Activated CD8-positive, alpha-beta memory T cell treated with anti-CD3 and anti-CD28 coated beads for 36 hours (primary cell): Measurements from ENCODE around the gene SPOP. TPM values are rescaled to one million over a fixed set of nuclear protein-coding genes. Genes with fewer than 3 reads are reported as not detected.

Source experiments
- CTCF ChIA-PET: fragments of 350-600 bp; sonication (Branson Sonifier 250); formaldehyde crosslinking; loops from one replicate; lab custom pipeline; 2021; ENCODE audit warnings: antibody characterized with exemption; lab: Charles Lee
- POLR2A ChIA-PET: fragments of 350-600 bp; sonication (Branson Sonifier 250); formaldehyde crosslinking; loops from one replicate; lab custom pipeline; 2021; ENCODE audit warnings: antibody characterized with exemption; lab: Charles Lee
- total RNA-seq, 2 experiments: library from RNA; stranded (reverse); gene quantifications; one replicate each; pipeline ENCODE4 v1.2.3, GENCODE V29; 2021

The SPOP gene
- total RNA-seq, 2 experiments from 2014 or later, result 65.2 to 77.4 TPM

DNA sequence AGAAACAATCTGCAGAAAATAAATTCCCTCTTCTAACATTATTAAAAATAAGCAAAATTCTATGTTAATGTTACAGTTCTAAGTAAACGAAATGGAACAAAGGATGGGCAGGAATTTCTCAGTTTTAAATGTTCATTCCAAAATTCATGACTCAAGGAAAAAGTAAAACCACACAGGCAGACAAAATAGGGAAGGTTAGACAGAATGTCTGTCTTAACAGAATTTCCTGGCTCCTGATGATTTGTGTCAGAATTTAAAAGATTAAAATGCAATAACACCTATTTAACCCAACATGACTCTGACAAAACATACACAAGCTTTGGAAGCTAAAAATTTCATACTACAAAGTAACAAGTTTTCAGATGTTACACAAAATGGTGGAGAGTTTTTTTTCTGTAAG is 42.8 kb downstream of the SPOP start:
- ChIA-PET CTCF (interaction anchor here (0.6 to 0.7 kb wide), 3 partner anchors 60 to 373 kb away, joined by 3 to 4 read pairs (median 3); no protein-coding TSS in a partner anchor), POLR2A (no interaction called here)

DNA sequence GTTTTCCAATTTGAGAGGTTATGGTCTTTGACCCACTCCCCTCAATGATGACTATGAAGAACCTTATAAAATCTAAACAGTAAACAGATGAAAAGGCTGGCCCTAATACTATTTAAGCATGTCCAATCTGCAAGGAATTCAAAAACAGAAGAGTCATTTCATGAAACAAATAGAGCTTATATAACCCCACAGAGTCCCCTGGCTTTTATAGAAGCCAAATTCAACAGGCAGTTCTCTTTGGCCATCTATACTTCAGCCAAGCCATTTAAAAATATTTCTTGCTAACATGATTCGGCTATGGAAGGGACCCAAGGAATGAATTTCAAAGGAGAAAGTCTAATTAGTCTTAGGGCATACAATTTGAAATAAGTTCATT is 43.4 kb downstream of the SPOP start:
- ChIA-PET CTCF (no interaction called here), POLR2A (no interaction called here)

DNA sequence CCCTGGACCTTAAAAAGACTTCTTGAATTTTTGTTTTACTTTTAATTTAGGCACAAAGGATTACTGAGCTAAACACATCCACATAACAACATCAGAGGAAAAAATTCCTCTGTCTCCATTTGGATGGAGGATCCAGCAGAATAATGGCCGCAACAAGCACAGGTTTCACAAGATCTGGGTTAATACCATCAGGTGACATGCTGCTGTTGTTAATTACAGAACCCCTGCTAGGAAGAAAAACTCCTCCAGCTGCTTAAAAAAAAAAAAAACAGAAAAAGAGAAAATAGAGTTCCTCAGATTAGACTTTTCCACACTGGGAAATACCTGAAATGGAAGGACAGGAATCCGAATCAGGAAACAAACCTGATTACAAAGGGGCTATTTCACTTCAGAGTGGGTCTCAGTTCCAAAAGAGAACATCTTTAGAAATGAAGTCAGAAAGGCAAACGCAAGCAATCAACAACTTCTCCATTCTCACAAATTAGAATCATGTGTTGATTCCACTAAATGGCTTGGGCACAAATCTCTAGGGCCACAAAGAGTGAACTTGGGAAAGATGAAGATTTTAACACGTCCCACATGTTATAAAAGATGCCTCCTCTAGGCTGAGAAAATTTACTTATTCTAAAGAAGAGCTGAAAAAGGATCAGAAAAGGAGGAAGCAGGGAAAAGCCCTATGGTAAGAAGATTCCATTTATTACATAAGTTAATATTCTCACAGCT is 44.0 kb downstream of the SPOP start:
- CTCF ChIA-PET, result interaction anchor here (2.6 kb wide), 1 partner anchor 78 kb away, joined by 5 read pairs; no protein-coding TSS in a partner anchor
- POLR2A ChIA-PET, result no interaction called here

DNA sequence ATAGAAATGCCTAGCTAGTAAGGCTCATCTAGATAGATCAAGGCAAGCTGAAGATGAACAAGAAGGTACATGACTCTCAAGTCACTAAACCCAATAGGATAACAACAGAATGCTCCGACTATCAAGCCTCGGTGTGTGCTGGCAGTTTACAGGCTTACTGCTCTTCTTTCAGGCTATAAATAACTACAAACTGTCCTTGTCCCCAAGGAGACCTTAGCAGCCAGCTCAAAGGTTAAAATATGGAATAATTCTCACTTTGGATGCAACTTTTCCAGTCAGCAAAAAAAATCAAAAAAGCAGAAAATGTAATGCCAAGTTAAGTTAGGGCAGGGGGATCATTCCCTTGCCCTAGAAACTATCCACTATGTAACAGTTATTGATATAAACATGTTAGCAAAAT is 44.6 kb downstream of the SPOP start:
- CTCF ChIA-PET, result interaction anchor here (2.6 kb wide), 1 partner anchor 77 kb away, joined by 5 read pairs; no protein-coding TSS in a partner anchor
- POLR2A ChIA-PET, result no interaction called here

DNA sequence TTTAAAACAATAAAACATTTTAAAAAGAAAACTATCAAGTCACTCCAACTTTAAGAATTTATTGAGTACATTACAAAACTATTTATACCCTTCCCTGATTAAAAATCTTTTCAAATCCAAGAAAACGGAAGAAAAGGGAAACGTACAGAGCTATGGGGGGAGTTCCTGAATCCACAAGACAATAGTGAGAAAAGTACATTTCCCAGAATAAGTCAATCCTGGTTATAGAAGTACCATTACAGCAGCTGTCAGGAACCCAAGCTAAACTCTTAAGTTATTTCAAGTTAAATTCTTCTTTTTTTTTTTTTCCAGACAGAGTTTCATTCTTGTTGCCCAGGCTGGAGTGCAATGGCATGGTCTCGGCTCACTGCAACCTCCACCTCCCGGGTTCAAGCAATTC is 45.7 kb downstream of the SPOP start:
- CTCF ChIA-PET, result interaction anchor here (1.0 to 2.6 kb wide), 2 partner anchors 62 to 76 kb away, joined by 4 to 5 read pairs; no protein-coding TSS in a partner anchor
- POLR2A ChIA-PET, result no interaction called here

DNA sequence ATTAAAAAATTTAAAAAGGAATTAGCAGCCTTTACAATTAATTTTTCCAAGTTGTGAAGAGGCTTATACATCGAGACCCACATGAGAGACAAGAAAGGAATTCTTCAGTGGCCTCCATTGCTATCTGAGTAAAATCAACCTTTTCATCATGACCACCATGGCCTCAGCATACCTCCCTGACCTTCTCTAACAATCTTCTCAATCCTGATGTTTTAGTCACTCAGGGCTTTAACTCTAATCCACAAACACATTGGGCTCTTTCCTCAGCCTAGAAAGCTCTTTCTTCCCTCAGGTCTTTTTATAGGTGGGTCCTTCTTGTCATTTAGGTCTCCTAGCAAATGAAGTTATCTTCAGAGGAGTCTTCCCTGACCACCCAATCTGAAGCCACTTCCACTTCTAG is 46.4 kb downstream of the SPOP start:
- CTCF ChIA-PET, result interaction anchor here (0.6 to 2.6 kb wide), 4 partner anchors 62 to 371 kb away, joined by 3 to 5 read pairs (median 4); no protein-coding TSS in a partner anchor
- POLR2A ChIA-PET, result no interaction called here

DNA sequence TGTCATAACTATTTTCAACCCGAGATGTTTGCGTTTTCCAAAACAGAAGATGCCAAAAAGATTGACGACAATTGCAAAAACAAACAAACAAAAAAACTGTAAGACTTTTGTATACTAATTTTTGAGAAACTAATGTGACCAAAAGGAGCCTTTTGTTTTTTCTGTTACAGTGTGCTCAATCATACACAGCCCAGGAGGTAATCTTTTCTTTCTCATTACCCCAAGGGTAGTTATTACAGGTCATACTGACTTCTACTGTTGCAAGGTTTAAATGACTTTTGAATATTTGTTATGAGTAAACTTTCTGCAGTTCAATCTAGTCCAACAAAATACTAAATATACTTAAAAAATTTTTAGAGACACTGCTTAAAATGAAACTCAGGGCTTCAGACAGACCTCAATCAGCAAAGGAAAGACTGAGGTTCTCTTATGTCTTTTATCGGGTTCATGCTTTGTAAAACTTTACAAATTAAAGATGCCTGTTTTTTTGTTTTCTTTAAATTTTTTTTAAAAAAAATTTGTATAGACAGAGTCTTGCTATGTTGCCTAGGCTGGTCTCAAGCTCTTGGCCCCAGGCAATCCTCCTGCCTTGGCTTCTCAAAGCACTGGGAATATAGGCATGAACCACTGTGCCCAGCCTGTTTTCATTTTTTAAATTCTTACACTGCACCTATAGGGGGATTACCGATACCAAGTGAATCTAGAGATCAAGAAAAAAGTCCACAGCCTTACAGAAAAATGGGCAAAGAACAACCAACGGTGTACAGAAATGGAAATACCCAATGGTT is 47.6 kb downstream of the SPOP start:
- CTCF ChIA-PET, result no interaction called here
- POLR2A ChIA-PET, result no interaction called here

DNA sequence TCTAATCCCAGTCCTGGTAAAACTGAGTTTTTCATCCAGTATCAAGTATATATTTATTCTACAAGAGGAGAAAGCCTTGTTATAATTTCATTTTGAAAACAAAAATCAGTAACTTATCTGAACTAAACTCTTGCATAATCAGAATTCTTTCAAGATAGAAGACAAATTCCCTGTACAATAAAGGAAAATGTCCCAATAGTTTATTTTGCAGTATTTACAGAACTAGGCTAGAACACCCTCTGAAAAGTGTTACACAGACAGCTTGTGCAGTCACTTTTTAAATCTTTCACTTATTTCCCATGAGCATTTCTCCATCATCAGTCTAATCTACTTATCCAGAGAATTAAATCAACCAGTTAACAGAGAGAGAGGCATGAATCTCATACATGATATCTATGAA is 48.5 kb downstream of the SPOP start:
- POLR2A ChIA-PET, result no interaction called here
- CTCF ChIA-PET, result no interaction called here

DNA sequence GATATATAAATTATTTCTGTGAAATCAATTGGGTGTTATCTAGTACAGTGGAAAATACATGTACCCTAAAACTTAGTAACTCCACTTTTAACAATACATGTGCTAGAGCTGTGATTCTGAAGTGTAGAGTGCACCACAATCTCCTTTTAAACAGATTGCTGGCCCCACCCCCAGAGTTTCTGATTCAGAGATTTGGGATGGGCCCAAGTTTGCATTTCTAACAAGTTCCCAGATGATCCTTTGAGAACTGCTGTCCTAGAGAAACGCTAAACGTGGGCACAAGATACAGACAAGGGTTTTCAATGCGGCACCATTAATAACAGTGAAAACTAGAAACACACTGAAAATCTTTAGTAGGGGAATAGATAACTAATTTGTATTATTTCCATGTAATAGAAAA is 53.0 kb downstream of the SPOP start:
- POLR2A ChIA-PET, result no interaction called here
- CTCF ChIA-PET, result no interaction called here

DNA sequence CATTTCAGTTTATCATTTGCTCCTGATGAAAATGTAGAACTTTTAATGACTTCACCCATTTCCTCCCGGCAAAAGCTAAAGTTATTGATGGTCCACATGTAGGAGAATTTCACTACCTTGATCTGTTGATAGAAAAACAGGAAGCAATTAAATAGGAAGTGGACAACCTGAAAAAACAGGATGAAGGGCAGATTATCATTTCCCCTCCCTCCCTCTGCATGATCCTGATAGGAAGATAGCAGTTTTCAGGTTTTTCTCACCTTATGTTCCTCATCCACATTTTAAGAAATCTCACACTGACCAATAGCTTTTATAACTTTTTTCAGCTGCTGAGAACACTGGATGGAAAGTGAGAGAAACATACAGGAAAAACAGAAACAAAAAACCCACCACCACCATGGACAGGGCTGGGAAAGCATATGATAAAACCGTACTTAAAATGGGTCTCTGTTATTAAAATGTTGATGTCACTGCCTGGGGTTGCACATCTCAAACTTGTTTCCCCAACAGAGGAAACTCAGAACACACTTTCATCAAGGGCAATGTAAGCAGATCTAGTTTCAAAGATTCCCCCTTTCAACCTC is 55.9 kb downstream of the SPOP start:
- CTCF ChIA-PET, result interaction anchor here (1.2 to 1.5 kb wide), 2 partner anchors 15 to 52 kb away, joined by 3 read pairs; no protein-coding TSS in a partner anchor
- POLR2A ChIA-PET, result interaction anchor here (0.7 kb wide), 1 partner anchor 508 kb away, joined by 3 read pairs; the partner anchor contains the start of gene SAMD14

DNA sequence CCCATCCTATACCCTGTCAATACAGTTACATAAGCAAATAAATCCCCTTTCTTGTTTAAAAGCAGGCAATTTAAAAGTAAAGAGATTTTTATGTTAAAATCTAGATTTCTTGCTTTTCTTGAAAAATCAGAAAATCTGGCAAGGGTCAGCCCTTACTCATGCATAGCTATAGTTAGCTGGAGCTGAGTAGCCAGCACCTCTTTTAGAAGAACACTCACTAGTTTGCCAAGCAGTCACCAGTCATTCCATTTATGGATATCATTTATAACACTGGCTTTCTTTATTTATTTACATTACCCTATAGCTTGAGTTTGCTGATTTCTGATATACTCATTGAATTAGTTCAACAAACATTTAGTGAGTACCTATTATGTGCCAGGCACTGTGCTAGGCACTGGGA is 56.5 kb downstream of the SPOP start:
- ChIA-PET CTCF (interaction anchor here (1.2 to 1.5 kb wide), 2 partner anchors 15 to 51 kb away, joined by 3 read pairs; no protein-coding TSS in a partner anchor), POLR2A (no interaction called here)

DNA sequence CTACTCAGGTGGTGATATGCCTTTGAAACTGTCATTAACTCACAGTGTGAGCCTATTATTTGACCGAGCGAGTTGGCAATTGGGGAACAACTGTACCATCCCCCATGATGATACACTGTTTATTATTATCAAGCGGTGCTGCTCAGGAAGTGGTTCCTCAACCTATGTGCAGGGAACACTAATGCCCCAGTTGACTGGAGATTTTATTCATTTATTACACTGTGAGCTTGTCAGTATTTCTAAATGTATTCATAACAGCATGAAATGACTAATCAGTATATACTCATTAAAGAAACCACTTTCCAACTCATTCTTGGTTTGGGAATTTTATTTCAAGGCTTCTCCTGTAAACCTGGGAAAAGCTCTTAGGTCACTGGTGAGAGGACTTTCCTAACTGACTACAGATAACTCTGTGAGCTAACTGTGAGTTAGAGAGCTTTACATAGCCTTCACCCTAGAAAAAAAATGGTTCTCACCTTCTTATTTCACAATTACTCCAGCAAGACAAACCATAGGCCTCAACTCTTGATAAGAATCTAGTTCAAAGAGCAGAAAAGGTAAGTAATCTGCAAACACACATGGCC is 59.8 kb downstream of the SPOP start:
- ChIA-PET CTCF (interaction anchor here (0.6 to 1.5 kb wide), 5 partner anchors 14 to 1247 kb away, joined by 3 to 4 read pairs (median 3); no protein-coding TSS in a partner anchor), POLR2A (interaction anchor here (1.3 kb wide), 1 partner anchor 29 kb away, joined by 3 read pairs; no protein-coding TSS in a partner anchor)

DNA sequence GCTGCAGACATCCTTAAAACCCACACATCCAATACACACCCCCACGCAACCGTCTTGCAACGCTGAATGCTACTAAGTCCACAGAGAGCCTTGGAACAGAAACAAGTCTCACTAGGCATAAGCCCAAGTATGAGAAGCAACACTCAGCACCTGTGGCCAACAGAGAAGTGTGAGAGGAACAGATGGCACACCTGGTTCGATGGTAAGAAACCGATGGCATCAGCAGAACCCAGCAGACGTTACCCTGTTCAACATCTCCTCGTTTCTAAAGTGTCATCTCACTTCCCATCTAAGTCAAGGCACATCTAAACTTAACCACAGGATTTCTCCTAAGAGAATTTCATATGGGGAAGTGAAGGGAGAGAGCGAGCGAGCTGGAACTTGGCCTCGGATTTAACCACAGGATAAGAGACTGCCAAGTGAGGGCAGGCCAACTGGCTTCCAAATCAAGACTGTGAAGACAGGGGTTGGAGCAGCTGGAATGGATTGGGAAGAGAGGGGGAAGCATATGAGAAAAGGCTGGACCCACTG is 61.2 kb downstream of the SPOP start:
- ChIA-PET CTCF (no interaction called here), POLR2A (no interaction called here)

DNA sequence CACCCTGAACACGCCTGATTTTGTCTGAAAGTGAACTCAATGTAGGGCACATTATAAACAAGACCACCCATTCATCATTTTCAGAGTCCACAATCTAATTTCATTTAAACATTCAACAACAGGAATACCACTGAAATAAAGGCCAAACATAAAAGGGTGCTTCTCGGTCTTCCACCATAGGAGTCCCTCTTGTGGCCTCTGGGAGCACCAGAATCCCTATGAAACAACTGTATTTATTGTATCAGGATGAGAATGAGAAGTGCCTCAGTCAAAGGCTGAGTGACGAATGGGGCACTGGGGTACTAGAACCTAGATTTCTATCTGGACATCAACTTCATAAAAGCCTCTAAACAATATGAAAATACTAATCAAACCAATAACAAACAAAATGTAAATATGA is 61.8 kb downstream of the SPOP start:
- ChIA-PET POLR2A (no interaction called here), CTCF (no interaction called here)

DNA sequence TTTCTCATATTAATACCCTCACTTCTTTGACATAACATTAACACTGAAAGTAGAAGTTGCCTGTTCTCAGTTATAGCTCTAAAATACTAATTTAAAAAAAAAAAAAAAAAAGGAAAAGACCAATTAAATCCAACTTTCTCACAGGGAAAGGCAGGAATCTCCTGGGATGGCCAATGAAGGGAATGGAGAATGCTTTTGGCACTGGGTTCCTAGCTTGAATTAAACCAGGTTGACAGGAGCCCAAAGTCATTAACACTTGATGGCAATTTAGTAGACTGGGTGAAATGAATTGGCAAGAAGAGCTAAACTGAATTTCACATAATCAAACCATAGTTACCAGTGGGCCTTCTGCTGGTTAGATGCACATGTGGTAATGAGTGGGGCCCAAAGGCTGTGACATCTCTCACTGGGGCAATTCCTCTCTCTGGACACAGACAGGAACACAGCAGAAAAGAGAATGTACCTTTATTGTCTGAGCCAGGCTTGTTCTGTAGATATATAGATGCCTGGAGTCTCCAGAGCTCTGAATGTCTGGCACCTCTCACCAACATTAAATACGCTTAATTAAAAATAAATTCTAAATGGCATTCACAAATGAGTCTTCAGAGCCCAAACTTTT is 64.6 kb downstream of the SPOP start:
- CTCF ChIA-PET, result interaction anchor here (0.9 to 1.1 kb wide), 2 partner anchors 43 to 177 kb away, joined by 3 to 7 read pairs; no protein-coding TSS in a partner anchor
- POLR2A ChIA-PET, result interaction anchor here (0.7 kb wide), 1 partner anchor 239 kb away, joined by 7 read pairs; no protein-coding TSS in a partner anchor

DNA sequence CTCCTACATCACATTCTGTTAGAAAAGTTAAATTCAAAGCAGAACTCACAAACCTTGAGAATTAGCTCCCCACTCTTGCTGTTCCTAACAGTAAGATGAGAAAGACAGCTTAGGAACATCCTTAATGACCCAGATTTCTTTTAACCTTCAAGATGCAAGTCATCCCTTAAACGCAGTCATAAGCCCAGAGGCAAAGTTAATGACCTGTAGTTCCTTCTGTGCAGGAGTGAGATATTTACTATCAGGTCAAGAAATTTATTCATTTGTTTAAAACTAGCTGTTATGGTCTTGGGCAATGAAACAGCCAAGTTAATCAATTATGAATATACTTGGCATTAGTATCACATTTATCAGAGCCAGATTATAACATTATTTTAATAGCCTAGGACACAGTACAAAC is 65.2 kb downstream of the SPOP start:
- CTCF ChIA-PET, result interaction anchor here (0.9 to 1.1 kb wide), 2 partner anchors 42 to 176 kb away, joined by 3 to 7 read pairs; no protein-coding TSS in a partner anchor
- POLR2A ChIA-PET, result no interaction called here

DNA sequence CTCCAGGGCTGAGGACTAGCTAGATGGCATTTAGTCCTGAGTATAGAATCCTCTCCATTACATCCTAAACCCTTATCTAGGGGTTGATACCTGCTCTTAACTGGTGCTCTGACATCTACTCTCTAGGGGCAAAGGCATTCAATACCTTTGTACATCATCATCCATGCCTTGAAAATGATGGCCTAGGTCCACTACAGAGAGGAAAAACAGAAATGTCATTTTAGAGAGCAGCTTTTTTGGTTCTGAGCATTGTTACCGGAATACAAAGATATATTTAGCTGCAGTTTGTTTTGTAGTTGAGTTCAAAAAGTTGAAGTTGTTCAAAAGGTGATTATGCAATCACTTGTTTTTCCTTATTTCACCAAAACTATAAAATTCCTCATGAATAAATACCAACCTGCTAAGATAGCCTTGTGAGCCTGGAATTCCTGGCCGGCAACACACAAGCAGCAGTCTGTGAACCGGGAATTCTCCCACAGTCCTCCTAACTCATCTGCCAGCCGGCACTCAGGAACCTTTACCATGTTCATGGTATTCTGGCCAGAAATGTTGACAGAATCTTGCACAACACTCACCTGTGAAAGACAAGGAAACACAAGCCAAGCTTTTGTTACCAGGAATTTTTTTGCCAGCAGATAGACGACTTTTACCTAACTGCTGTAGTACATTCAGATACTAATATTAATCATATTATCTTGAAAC is 66.9 kb downstream of the SPOP start:
- CTCF ChIA-PET, result no interaction called here

More for the DNA sequence above, 66.9 kb downstream of the SPOP start:
- POLR2A ChIA-PET, result no interaction called here
